ENCODE measurements around the gene CHAD. TPM values are rescaled to one million over a fixed set of nuclear protein-coding genes. Genes with fewer than 3 reads are reported as not detected.
A peak's percentile ranks its signal among the peaks of the same experiment; 100 is the strongest.

The CHAD gene
- total and polyA plus RNA-seq, 2 of the 13 experiments (the other 11 are each of a cell fraction or from before 2014, with no cell fraction given), result 1.4 TPM; not detected in 1

- peak; percentile 99 for TF ChIP-seq PCBP1 (IDR thresholded peaks at IDR 0.05; ENCODE audit: borderline replicate concordance, low read depth, low read length)
- peak; percentile 81; the same call in 1 of the 2 replicates for TF ChIP-seq ZNF274 (CRISPR knock-in tag; IDR thresholded peaks at IDR 0.05)
- TF ChIP-seq STAG1 (CRISPR knock-in tag; IDR thresholded peaks at IDR 0.05), result peak; percentile 76
- TF ChIP-seq GTF2F1 (IDR thresholded peaks at IDR 0.05; ENCODE audit: low read length), result no peak
- TF ChIP-seq ZXDC (CRISPR knock-in tag; IDR thresholded peaks at IDR 0.05), result no peak
- TF ChIP-seq IRF9 (CRISPR knock-in tag; IDR thresholded peaks at IDR 0.05; ENCODE audit: borderline replicate concordance), result 0 out of 2 replicates have a peak, but pooled peaks have one; percentile 50
- TF ChIP-seq ZNF224 (CRISPR knock-in tag; IDR thresholded peaks at IDR 0.05), result no peak
- TF ChIP-seq KDM6A (CRISPR knock-in tag; IDR thresholded peaks at IDR 0.05; ENCODE audit: low read depth), result no peak
- peak; percentile 98 for TF ChIP-seq BHLHE40 (IDR thresholded peaks at IDR 0.05; ENCODE audit: low read length)
- TF ChIP-seq ZNF740 (CRISPR knock-in tag; IDR thresholded peaks at IDR 0.05), result 0 out of 2 replicates have a peak, but pooled peaks have one; percentile 36
- TF ChIP-seq ZNF280B (CRISPR knock-in tag; IDR thresholded peaks at IDR 0.05; ENCODE audit: borderline replicate concordance), result 0 out of 2 replicates have a peak, but pooled peaks have one; percentile 71
- TF ChIP-seq NR2F6 (IDR thresholded peaks at IDR 0.05), result no peak
- peak; percentile 54; the same call in 1 of the 2 replicates for TF ChIP-seq NR2F6 (CRISPR knock-in tag; IDR thresholded peaks at IDR 0.05)
- TF ChIP-seq MYC (CRISPR knock-in tag; IDR thresholded peaks at IDR 0.05; ENCODE audit: borderline replicate concordance), result peak; percentile 55; the same call in 1 of the 2 replicates
- 0 out of 2 replicates have a peak, but pooled peaks have one; percentile 5 for TF ChIP-seq ZKSCAN8 (CRISPR knock-in tag; IDR thresholded peaks at IDR 0.05; ENCODE audit: borderline replicate concordance)
- TF ChIP-seq ZFP36L2 (CRISPR knock-in tag; IDR thresholded peaks at IDR 0.05), result no peak
- peak; percentile 27; the same call in 1 of the 2 replicates for TF ChIP-seq CBFB (CRISPR knock-in tag; IDR thresholded peaks at IDR 0.05)
- no peak for TF ChIP-seq KLF16 (CRISPR knock-in tag; IDR thresholded peaks at IDR 0.05)
- TF ChIP-seq ZNF607 (CRISPR knock-in tag; IDR thresholded peaks at IDR 0.05; ENCODE audit: borderline replicate concordance), result no peak
- TF ChIP-seq ZNF563 (CRISPR knock-in tag; IDR thresholded peaks at IDR 0.05), result no peak
- TF ChIP-seq ZBTB38 (CRISPR knock-in tag; IDR thresholded peaks at IDR 0.05), result 0 out of 2 replicates have a peak, but pooled peaks have one; percentile 16
These were observed 11.0 kb upstream of the CHAD start (continued) for GRCh38 chr17:50479522-50480141.
